Activated CD4-positive, CD25-positive, alpha-beta regulatory T cell treated with anti-CD3 and anti-CD28 coated beads, Interleukin-2, amount 50 U/mL, for 16 hours (primary cell): ENCODE measurements around the gene LAP3.
A peak's percentile ranks its signal among the peaks of the same experiment; 100 is the strongest.
"Not testable (repeated sequence)": the region's sequence is repeated elsewhere in the genome, so short reads cannot be mapped to it uniquely, and the experiment has no call there.

Experiments
- DNase-seq: peaks from one replicate; pipeline ENCODE4 v3.0.0-alpha.2; 2020; ENCODE audit warnings: low read depth, low spot score

Gene LAP3

GRCh38 chr4:17561195-17561909 is 15.6 kb upstream of the LAP3 start:
- DNase-seq, result no peak

- no peak for DNase-seq
Observed at GRCh38 chr4:17562157-17562556, 14.8 kb upstream of the LAP3 start.

- no peak for DNase-seq
Observed at GRCh38 chr4:17565846-17566245, 11.2 kb upstream of the LAP3 start.

- DNase-seq, result no peak
Observed at GRCh38 chr4:17567271-17567670, 9.7 kb upstream of the LAP3 start.

- no peak for DNase-seq
Observed at GRCh38 chr4:17574206-17574605, 2.8 kb upstream of the LAP3 start.

GRCh38 chr4:17575177-17575576 is 1.8 kb upstream of the LAP3 start:
- DNase-seq, result not testable (repeated sequence)

GRCh38 chr4:17577665-17578481 is 875 bp downstream of the LAP3 start:
- no peak for DNase-seq

- DNase-seq, result no peak
Observed at GRCh38 chr4:17578482-17578891, 1.5 kb downstream of the LAP3 start.

- no peak for DNase-seq
Observed at GRCh38 chr4:17580969-17581368, 4.0 kb downstream of the LAP3 start.

- DNase-seq, result no peak
Observed at GRCh38 chr4:17583276-17583675, 6.3 kb downstream of the LAP3 start.

GRCh38 chr4:17583941-17584340 is 6.9 kb downstream of the LAP3 start:
- DNase-seq, result no peak

- DNase-seq, result no peak
Observed at GRCh38 chr4:17584521-17585213, 7.7 kb downstream of the LAP3 start.

GRCh38 chr4:17587094-17587822 is 10.3 kb downstream of the LAP3 start:
- no peak for DNase-seq

GRCh38 chr4:17589355-17589754 is 12.4 kb downstream of the LAP3 start:
- DNase-seq, result no peak

GRCh38 chr4:17595471-17596005 is 18.5 kb downstream of the LAP3 start:
- no peak for DNase-seq

GRCh38 chr4:17597517-17597916 is 20.5 kb downstream of the LAP3 start:
- no peak for DNase-seq

- no peak for DNase-seq
Observed at GRCh38 chr4:17599826-17600225, 22.8 kb downstream of the LAP3 start.

GRCh38 chr4:17605236-17605635 is 28.2 kb downstream of the LAP3 start:
- no peak for DNase-seq

- no peak for DNase-seq
Observed at GRCh38 chr4:17613761-17614415, 36.9 kb downstream of the LAP3 start.

GRCh38 chr4:17614416-17615299 is 37.7 kb downstream of the LAP3 start, which contains the start of gene MED28:
MED28 (plus strand) TSS chr4:17614641; CDS start chr4:17614655, 14 bp downstream.
- DNase-seq, result peak; percentile 93
